Measurements from ENCODE around the gene DST. TPM values are rescaled to one million over a fixed set of nuclear protein-coding genes. Genes with fewer than 3 reads are reported as not detected.

Gene DST
- total RNA-seq, result 486 and 573 TPM in 2 replicates

DNA sequence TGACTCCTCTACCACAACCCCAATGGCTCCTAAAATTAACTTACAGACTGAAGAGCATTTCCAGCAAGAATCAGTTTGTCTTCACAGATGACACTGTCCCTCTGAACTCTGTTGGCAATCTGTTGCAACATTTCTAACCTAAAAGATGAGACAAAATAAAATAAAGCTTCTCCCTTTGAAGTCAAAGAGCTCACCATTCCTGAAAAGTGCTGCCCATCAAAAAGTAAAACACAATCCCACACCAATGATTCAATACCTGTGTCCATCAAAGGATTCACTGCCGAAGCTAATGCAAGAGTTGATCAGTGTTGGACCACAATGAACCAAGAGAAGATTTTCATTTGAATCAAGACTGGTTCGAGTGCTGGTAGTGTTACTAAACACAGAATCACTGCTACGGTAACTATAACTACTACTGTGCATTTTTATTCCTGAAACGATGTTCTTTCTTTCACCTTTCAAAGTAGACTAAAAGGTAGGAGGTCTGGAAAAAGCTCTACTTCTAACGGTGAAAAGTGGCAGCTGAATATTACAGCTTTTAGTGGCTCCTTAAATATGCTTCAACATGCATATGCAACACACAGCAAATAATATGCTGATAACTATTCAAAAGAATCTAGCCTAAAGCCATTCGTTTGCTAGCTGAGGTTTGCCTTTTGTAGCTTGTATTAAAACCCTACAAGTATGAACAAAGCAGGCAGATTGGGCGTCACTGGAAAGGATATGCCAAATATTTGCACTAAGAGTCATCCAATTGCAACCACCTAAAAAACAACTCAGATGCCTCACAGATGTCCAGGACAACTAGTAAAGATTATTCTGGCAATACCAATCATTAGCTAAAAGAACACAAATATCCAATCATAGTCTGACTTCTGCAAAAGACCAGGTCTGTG lies at the start of gene DST:
Gene DST, minus strand, starts transcription at position 524 of the 896 bp plus-strand sequence.
- Histone ChIP-seq H3K4me3 (ENCODE audit: insufficient read depth, low read length) (no peak within 1 kb of the TSS), H3K4me2 (ENCODE audit: insufficient read depth, low read length) (peak within 1 kb of the TSS; percentile 35), H3K4me1 (ENCODE audit: insufficient read depth, low read length) (peaks cover 21% of the 10 kb centered on the region), H4K20me1 (ENCODE audit: insufficient read depth, low read length) (peaks cover 6% of the 10 kb centered on the region), H3K27me3 (ENCODE audit: insufficient read depth, low read length) (no peaks in the 10 kb centered on the region), H3K27ac (ENCODE audit: low read depth, low read length) (peak within 1 kb of the TSS; percentile 64), H3K79me2 (ENCODE audit: insufficient read depth, low read length) (peaks cover 44% of the 10 kb centered on the region), H3K36me3 (ENCODE audit: insufficient read depth, low read length) (peaks cover 66% of the 10 kb centered on the region), H3K9me3 (ENCODE audit: low read depth, low read length) (no peaks in the 10 kb centered on the region), H2AFZ (ENCODE audit: low read length) (no peak within 1 kb of the TSS)
- DNase-seq (ENCODE audit: insufficient read length, low spot score, missing footprints), result peak; percentile 23
- TF ChIP-seq, protein P1, sequence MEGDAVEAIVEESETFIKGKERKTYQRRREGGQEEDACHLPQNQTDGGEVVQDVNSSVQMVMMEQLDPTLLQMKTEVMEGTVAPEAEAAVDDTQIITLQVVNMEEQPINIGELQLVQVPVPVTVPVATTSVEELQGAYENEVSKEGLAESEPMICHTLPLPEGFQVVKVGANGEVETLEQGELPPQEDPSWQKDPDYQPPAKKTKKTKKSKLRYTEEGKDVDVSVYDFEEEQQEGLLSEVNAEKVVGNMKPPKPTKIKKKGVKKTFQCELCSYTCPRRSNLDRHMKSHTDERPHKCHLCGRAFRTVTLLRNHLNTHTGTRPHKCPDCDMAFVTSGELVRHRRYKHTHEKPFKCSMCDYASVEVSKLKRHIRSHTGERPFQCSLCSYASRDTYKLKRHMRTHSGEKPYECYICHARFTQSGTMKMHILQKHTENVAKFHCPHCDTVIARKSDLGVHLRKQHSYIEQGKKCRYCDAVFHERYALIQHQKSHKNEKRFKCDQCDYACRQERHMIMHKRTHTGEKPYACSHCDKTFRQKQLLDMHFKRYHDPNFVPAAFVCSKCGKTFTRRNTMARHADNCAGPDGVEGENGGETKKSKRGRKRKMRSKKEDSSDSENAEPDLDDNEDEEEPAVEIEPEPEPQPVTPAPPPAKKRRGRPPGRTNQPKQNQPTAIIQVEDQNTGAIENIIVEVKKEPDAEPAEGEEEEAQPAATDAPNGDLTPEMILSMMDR (IDR thresholded peaks at IDR 0.05; ENCODE audit: extremely low read depth, low read depth, low read length), result no peak

DNA sequence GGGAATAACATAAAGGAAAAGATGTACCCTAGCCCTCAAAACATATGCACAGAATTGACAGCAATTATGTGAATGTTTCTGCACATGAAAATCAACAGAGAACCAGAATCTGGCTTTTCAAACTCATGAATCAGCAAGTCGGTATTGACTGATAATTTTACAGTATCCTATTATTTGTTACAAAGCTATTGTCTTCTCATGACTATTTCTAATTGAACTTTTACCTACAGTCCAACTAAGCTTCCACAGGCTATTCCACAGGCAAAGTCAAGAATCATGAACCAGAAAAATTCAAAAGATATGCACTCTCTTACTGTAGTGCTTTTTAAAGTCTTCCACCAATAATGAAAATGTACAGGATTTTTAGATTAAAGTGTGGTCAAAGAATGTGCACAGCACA lies 49.1 kb upstream of the DST start:
- TF ChIP-seq, protein P1 (IDR thresholded peaks at IDR 0.05; ENCODE audit: extremely low read depth, low read depth, low read length), result no peak
- Histone ChIP-seq H3K27ac (ENCODE audit: low read depth, low read length) (peak overlapping the region; percentile 94), H2AFZ (ENCODE audit: low read length) (no peak overlapping the region), H3K4me2 (ENCODE audit: insufficient read depth, low read length) (peak overlapping the region; percentile 82), H3K4me3 (ENCODE audit: insufficient read depth, low read length) (peak overlapping the region; percentile 70), H3K9me3 (ENCODE audit: low read depth, low read length) (no peaks in the 10 kb centered on the region), H3K79me2 (ENCODE audit: insufficient read depth, low read length) (peaks cover 71% of the 10 kb centered on the region), H3K4me1 (ENCODE audit: insufficient read depth, low read length) (peaks cover 78% of the 10 kb centered on the region), H3K27me3 (ENCODE audit: insufficient read depth, low read length) (no peaks in the 10 kb centered on the region), H4K20me1 (ENCODE audit: insufficient read depth, low read length) (no peaks in the 10 kb centered on the region), H3K36me3 (ENCODE audit: insufficient read depth, low read length) (peaks cover 2% of the 10 kb centered on the region)
- no peak for DNase-seq (ENCODE audit: insufficient read length, low spot score, missing footprints)

DNA sequence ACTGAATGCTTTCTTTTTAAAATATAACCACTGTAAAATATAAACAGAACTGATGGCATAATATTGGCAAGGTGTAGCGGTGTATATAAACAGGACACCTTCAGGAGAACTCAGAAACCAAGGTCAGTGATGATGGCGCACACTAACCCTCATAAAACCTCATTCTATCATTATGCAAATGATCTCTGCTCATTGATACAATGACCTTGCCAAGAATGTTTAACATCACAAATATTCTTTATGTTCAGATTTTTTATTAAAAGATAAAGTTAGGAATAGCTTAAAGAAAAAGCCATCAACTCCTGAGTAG lies 48.6 kb upstream of the DST start:
- Histone ChIP-seq H3K4me3 (ENCODE audit: insufficient read depth, low read length) (peak overlapping the region; percentile 70), H3K27ac (ENCODE audit: low read depth, low read length) (peak overlapping the region; percentile 94), H3K4me2 (ENCODE audit: insufficient read depth, low read length) (peak overlapping the region; percentile 82), H3K9me3 (ENCODE audit: low read depth, low read length) (no peaks in the 10 kb centered on the region), H2AFZ (ENCODE audit: low read length) (no peak overlapping the region), H3K79me2 (ENCODE audit: insufficient read depth, low read length) (peaks cover 71% of the 10 kb centered on the region), H4K20me1 (ENCODE audit: insufficient read depth, low read length) (no peaks in the 10 kb centered on the region), H3K27me3 (ENCODE audit: insufficient read depth, low read length) (no peaks in the 10 kb centered on the region), H3K4me1 (ENCODE audit: insufficient read depth, low read length) (peaks cover 72% of the 10 kb centered on the region), H3K36me3 (ENCODE audit: insufficient read depth, low read length) (peaks cover 2% of the 10 kb centered on the region)
- no peak for DNase-seq (ENCODE audit: insufficient read length, low spot score, missing footprints)
- TF ChIP-seq, protein P1 (IDR thresholded peaks at IDR 0.05; ENCODE audit: extremely low read depth, low read depth, low read length), result no peak

DNA sequence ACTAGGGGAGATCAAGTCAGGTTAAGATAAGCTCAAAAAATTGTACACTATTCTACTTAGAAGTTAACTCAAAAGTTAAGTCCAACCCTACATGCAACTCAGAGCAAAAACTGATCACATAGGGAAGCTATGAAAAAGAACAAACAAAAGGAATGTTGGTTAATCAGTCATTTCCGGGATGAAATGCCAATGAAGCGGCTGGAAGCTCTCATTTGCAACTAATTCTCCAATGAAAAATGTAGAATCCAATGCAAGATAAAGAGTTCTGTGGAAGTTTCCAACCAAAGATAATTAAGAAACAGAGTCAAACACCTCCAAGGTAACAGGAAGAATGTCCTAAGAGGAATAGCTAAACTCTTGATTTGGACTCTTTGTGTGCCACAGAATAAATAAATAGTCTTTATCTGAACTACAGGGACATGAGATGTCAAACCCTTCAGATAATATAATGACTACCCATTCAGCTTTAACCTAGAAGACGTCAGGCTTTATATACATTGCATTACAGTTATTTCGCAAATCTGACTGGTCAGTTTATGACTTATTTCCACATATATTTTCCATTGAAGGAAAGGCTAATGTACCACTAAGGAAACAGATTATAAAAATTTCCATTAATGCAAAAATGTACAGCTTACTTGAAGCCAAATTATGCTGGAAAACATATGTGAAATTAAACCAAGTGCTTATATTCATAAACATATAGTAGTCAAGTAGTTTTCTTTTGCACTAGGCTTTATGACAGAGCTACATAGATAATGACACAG lies 48.0 kb upstream of the DST start:
- Histone ChIP-seq H3K9me3 (ENCODE audit: low read depth, low read length) (no peaks in the 10 kb centered on the region), H3K4me2 (ENCODE audit: insufficient read depth, low read length) (peak overlapping the region; percentile 82), H3K4me3 (ENCODE audit: insufficient read depth, low read length) (peak overlapping the region; percentile 70), H3K36me3 (ENCODE audit: insufficient read depth, low read length) (no peaks in the 10 kb centered on the region), H3K79me2 (ENCODE audit: insufficient read depth, low read length) (peaks cover 73% of the 10 kb centered on the region), H3K27me3 (ENCODE audit: insufficient read depth, low read length) (no peaks in the 10 kb centered on the region), H3K4me1 (ENCODE audit: insufficient read depth, low read length) (peaks cover 67% of the 10 kb centered on the region), H4K20me1 (ENCODE audit: insufficient read depth, low read length) (no peaks in the 10 kb centered on the region), H3K27ac (ENCODE audit: low read depth, low read length) (peak overlapping the region; percentile 94), H2AFZ (ENCODE audit: low read length) (no peak overlapping the region)
- DNase-seq (ENCODE audit: insufficient read length, low spot score, missing footprints), result no peak
- TF ChIP-seq, protein P1 (IDR thresholded peaks at IDR 0.05; ENCODE audit: extremely low read depth, low read depth, low read length), result no peak
